ENCODE data around the gene HNF4A.
"Not testable (repeated sequence)": the region's sequence is repeated elsewhere in the genome, so short reads cannot be mapped to it uniquely, and the experiment has no call there.

HNF4A gene

GRCh38 chr20:44447827-44448419, 92.4 kb downstream of the HNF4A start:
- DNase-seq: no peak

- DNase-seq: no peak
Measured at GRCh38 chr20:44448753-44449546, 93.5 kb downstream of the HNF4A start.

- no peak for DNase-seq
Measured at GRCh38 chr20:44449864-44450263, 94.4 kb downstream of the HNF4A start.

GRCh38 chr20:44450281-44450889, 94.9 kb downstream of the HNF4A start:
- DNase-seq: no peak

GRCh38 chr20:44450903-44451450, 95.5 kb downstream of the HNF4A start:
- DNase-seq: no peak

GRCh38 chr20:44454306-44454963, 98.9 kb downstream of the HNF4A start:
- DNase-seq: no peak

- no peak for DNase-seq
Measured at GRCh38 chr20:44455126-44455525, 99.6 kb downstream of the HNF4A start.

- DNase-seq: no peak
Measured at GRCh38 chr20:44456611-44457010, 101.1 kb downstream of the HNF4A start.

- no peak for DNase-seq
Measured at GRCh38 chr20:44457016-44457415, 101.5 kb downstream of the HNF4A start.

- no peak for DNase-seq
Measured at GRCh38 chr20:44459271-44459670, 103.8 kb downstream of the HNF4A start.

- DNase-seq: peak; percentile 23
Measured at GRCh38 chr20:44460795-44461141, 105.3 kb downstream of the HNF4A start.

- no peak for DNase-seq
Measured at GRCh38 chr20:44461142-44461802, 105.8 kb downstream of the HNF4A start.

GRCh38 chr20:44461803-44462174, 106.3 kb downstream of the HNF4A start:
- no peak for DNase-seq

- no peak for DNase-seq
Measured at GRCh38 chr20:44463466-44463865, 108.0 kb downstream of the HNF4A start.

GRCh38 chr20:44464514-44464913, 109.0 kb downstream of the HNF4A start:
- no peak for DNase-seq

- DNase-seq: no peak
Measured at GRCh38 chr20:44465001-44465560, 109.6 kb downstream of the HNF4A start.

GRCh38 chr20:44467289-44467883, 111.9 kb downstream of the HNF4A start:
- no peak for DNase-seq

- DNase-seq: no peak
Measured at GRCh38 chr20:44468044-44468782, 112.7 kb downstream of the HNF4A start.

- DNase-seq: no peak
Measured at GRCh38 chr20:44470327-44470726, 114.8 kb downstream of the HNF4A start.

GRCh38 chr20:44471481-44471882, 116.0 kb downstream of the HNF4A start:
- DNase-seq: no peak

- not testable (repeated sequence) for DNase-seq
Measured at GRCh38 chr20:44472283-44472682, 116.8 kb downstream of the HNF4A start.

- no peak for DNase-seq
Measured at GRCh38 chr20:44475372-44475693, 119.8 kb downstream of the HNF4A start.

Data from CD4-positive, alpha-beta T cell treated with Interleukin-12 subunit alpha and Interleukin-12 subunit beta, for 1 hour (primary cell).